ENCODE measurements around the gene SPTB.
A peak's percentile ranks its signal among the peaks of the same experiment; 100 is the strongest.
"Not testable (repeated sequence)": the region's sequence is repeated elsewhere in the genome, so short reads cannot be mapped to it uniquely, and the experiment has no call there.

Gene SPTB

GRCh38 chr14:64879635-64880220 is at the start of gene SPTB:
TSS of gene SPTB (minus strand) at chr14:64879907. CDS start at chr14:64823094, 56,813 bp downstream.
- FAIRE-seq (no peak), DNase-seq (ENCODE audit: insufficient read length, low spot score) (peak; percentile 16)
- no peak for TF ChIP-seq POLR2A (IDR thresholded peaks at IDR 0.05; ENCODE audit: low read depth, low read length)

- TF ChIP-seq POLR2A (IDR thresholded peaks at IDR 0.05; ENCODE audit: low read depth, low read length), result no peak
- DNase-seq (ENCODE audit: insufficient read length, low spot score) (no peak), FAIRE-seq (no peak)
These were observed 49.3 kb upstream of the SPTB start for GRCh38 chr14:64929014-64929359.

GRCh38 chr14:64928239-64929013 is 48.7 kb upstream of the SPTB start:
- no peak for TF ChIP-seq POLR2A (IDR thresholded peaks at IDR 0.05; ENCODE audit: low read depth, low read length)
- FAIRE-seq (no peak), DNase-seq (ENCODE audit: insufficient read length, low spot score) (no peak)

GRCh38 chr14:64927031-64927430 is 47.3 kb upstream of the SPTB start:
- FAIRE-seq, result no peak
- DNase-seq (ENCODE audit: insufficient read length, low spot score), result no peak
- no peak for TF ChIP-seq POLR2A (IDR thresholded peaks at IDR 0.05; ENCODE audit: low read depth, low read length)

GRCh38 chr14:64926398-64926995 is 46.8 kb upstream of the SPTB start:
- FAIRE-seq (no peak), DNase-seq (ENCODE audit: insufficient read length, low spot score) (no peak)
- no peak for TF ChIP-seq POLR2A (IDR thresholded peaks at IDR 0.05; ENCODE audit: low read depth, low read length)

GRCh38 chr14:64923015-64923414 is 43.3 kb upstream of the SPTB start:
- TF ChIP-seq POLR2A (IDR thresholded peaks at IDR 0.05; ENCODE audit: low read depth, low read length), result no peak
- FAIRE-seq, result no peak
- DNase-seq (ENCODE audit: insufficient read length, low spot score), result no peak

GRCh38 chr14:64920465-64920864 is 40.8 kb upstream of the SPTB start:
- no peak for DNase-seq (ENCODE audit: insufficient read length, low spot score)
- TF ChIP-seq POLR2A (IDR thresholded peaks at IDR 0.05; ENCODE audit: low read depth, low read length), result no peak
- no peak for FAIRE-seq

GRCh38 chr14:64919618-64920017 is 39.9 kb upstream of the SPTB start:
- no peak for TF ChIP-seq POLR2A (IDR thresholded peaks at IDR 0.05; ENCODE audit: low read depth, low read length)
- FAIRE-seq (no peak), DNase-seq (ENCODE audit: insufficient read length, low spot score) (no peak)

GRCh38 chr14:64919215-64919614 is 39.5 kb upstream of the SPTB start:
- DNase-seq (ENCODE audit: insufficient read length, low spot score) (no peak), FAIRE-seq (no peak)
- no peak for TF ChIP-seq POLR2A (IDR thresholded peaks at IDR 0.05; ENCODE audit: low read depth, low read length)

GRCh38 chr14:64918216-64918615 is 38.5 kb upstream of the SPTB start:
- FAIRE-seq, result no peak
- TF ChIP-seq POLR2A (IDR thresholded peaks at IDR 0.05; ENCODE audit: low read depth, low read length), result no peak
- no peak for DNase-seq (ENCODE audit: insufficient read length, low spot score)

- peak; percentile 33 for FAIRE-seq
- no peak for TF ChIP-seq POLR2A (IDR thresholded peaks at IDR 0.05; ENCODE audit: low read depth, low read length)
- no peak for DNase-seq (ENCODE audit: insufficient read length, low spot score)
These were observed 36.1 kb upstream of the SPTB start for GRCh38 chr14:64915797-64916196.

- FAIRE-seq, result peak; percentile 11
- no peak for DNase-seq (ENCODE audit: insufficient read length, low spot score)
- TF ChIP-seq POLR2A (IDR thresholded peaks at IDR 0.05; ENCODE audit: low read depth, low read length), result no peak
These were observed 35.3 kb upstream of the SPTB start for GRCh38 chr14:64915029-64915424.

- peak; percentile 90 for DNase-seq (ENCODE audit: insufficient read length, low spot score)
- peak; percentile 100 for FAIRE-seq
- TF ChIP-seq POLR2A (IDR thresholded peaks at IDR 0.05; ENCODE audit: low read depth, low read length), result peak; percentile 71
These were observed 34.7 kb upstream of the SPTB start, which contains the start of gene CHURC1 for GRCh38 chr14:64914237-64915028. TSS of gene CHURC1 (plus strand) at chr14:64914455. CDS start at chr14:64914496, 41 bp downstream.

GRCh38 chr14:64913477-64913876 is 33.8 kb upstream of the SPTB start:
- FAIRE-seq; DNase-seq (ENCODE audit: insufficient read length, low spot score): not testable (repeated sequence)
